Renal cortex interstitium (tissue), 11 donors: ENCODE results near the gene ANAPC15. TPM values are rescaled to one million over a fixed set of nuclear protein-coding genes. Genes with fewer than 3 reads are reported as not detected.

ENCODE experiments used
- DNase-seq, 11 donors: peaks; one replicate each; pipeline ENCODE4 v3.0.0-alpha.2; 2013; ENCODE audit warnings: low read depth in 9 of 11, low spot score in 4 of 11; ENCODE audit errors: extremely low read depth in 1 of 11
- polyA plus RNA-seq, 3 donors: library from polyadenylated mRNA; unstranded; fragments of 120-200 nt; gene quantifications; one replicate each; pipeline ENCODE4 v1.2.1, GENCODE V29; 2013; ENCODE audit not compliant: insufficient read length in 3 of 3

ANAPC15 gene
- polyA plus RNA-seq, 3 donors, result 41.2 to 61.9 (median 57.1) TPM

GRCh38 chr11:72102946-72103753 lies 9.3 kb downstream of the ANAPC15 start, which contains the start of gene LAMTOR1:
Gene LAMTOR1 (minus strand): TSS chr11:72103297. CDS start chr11:72103224, 73 bp downstream.
- peak; percentile 96 to 99 (median 99) for DNase-seq

GRCh38 chr11:72102631-72102945 lies 9.9 kb downstream of the ANAPC15 start:
- no peak for DNase-seq

- no peak for DNase-seq
These were observed 10.3 kb downstream of the ANAPC15 start for GRCh38 chr11:72102162-72102561.

- DNase-seq, result no peak
These were observed 12.0 kb downstream of the ANAPC15 start for GRCh38 chr11:72100462-72100861.

- no peak for DNase-seq
These were observed 12.5 kb downstream of the ANAPC15 start for GRCh38 chr11:72100009-72100408.

- DNase-seq, result no peak
These were observed 13.8 kb downstream of the ANAPC15 start for GRCh38 chr11:72098741-72099140.

GRCh38 chr11:72091292-72091691 lies 21.2 kb downstream of the ANAPC15 start:
- DNase-seq, result peak in 7 of 11 donors; percentile 43 to 70 (median 58)

- no peak for DNase-seq
These were observed 24.3 kb downstream of the ANAPC15 start for GRCh38 chr11:72088076-72088808.

- DNase-seq, result no peak
These were observed 26.7 kb downstream of the ANAPC15 start for GRCh38 chr11:72085621-72086351.

- no peak for DNase-seq
These were observed 27.5 kb downstream of the ANAPC15 start for GRCh38 chr11:72084965-72085364.

- DNase-seq, result no peak
These were observed 28.4 kb downstream of the ANAPC15 start for GRCh38 chr11:72084076-72084475.

GRCh38 chr11:72083414-72083813 lies 29.1 kb downstream of the ANAPC15 start:
- DNase-seq, result no peak

GRCh38 chr11:72081821-72082453 lies 30.6 kb downstream of the ANAPC15 start:
- DNase-seq, result no peak

- DNase-seq, result no peak
These were observed 31.3 kb downstream of the ANAPC15 start for GRCh38 chr11:72081184-72081644.

- peak; percentile 99 to 100 (median 100) for DNase-seq
These were observed 31.9 kb downstream of the ANAPC15 start, which contains the start of the genes LRRC51 and NUMA1 for GRCh38 chr11:72080326-72081183. Gene LRRC51 (plus strand): TSS chr11:72080850. CDS start chr11:72089084, 8,234 bp downstream. Gene NUMA1 (minus strand): TSS chr11:72080542. CDS start chr11:72035943, 44,599 bp downstream.

GRCh38 chr11:72079819-72080325 lies 32.6 kb downstream of the ANAPC15 start:
- peak in 3 of 11 donors; percentile 36 to 55 (median 45) for DNase-seq

- DNase-seq, result no peak
These were observed 34.0 kb downstream of the ANAPC15 start for GRCh38 chr11:72078477-72078876.

GRCh38 chr11:72075756-72076155 lies 36.7 kb downstream of the ANAPC15 start:
- no peak for DNase-seq
